ENCODE data around the gene TP53BP2.

- TF ChIP-seq CTCF (IDR thresholded peaks at IDR 0.05; ENCODE audit: poor library complexity) (no peak), EZH2 (IDR thresholded peaks at IDR 0.05; ENCODE audit: borderline replicate concordance) (no peak), EZH2phosphoT487 (IDR thresholded peaks at IDR 0.05; ENCODE audit: low read depth, severe bottlenecking, unreplicated experiment) (no peak)
Measured at GRCh38 chr1:223837687-223838086, 8.1 kb downstream of the TP53BP2 start.
